CD4-positive, alpha-beta T cell treated with Interleukin-21 for 1 hour (primary cell): Measurements from ENCODE around the gene SLC12A1.

Source experiments
- DNase-seq: peaks from one replicate; pipeline ENCODE4 v3.0.0-alpha.2; 2020

SLC12A1 gene

DNA sequence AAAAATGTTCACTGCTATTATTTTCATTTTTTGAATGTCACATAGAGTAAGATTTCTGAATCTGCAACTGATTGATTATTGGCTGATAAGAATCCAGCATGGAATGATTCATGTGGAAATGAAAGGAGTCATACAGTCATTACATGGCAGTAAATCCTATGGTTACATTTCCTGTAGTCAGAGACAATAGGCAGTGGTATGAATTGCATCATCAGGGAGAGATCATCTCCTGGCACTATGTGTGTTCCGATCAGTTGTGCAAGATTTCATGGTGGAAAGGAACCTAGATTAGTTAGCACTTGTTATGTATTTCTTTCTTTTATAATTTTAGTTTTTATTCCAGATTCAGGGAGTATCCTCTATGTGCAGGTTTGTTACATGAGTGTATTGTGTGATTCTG is 38.8 kb downstream of the SLC12A1 start:
- DNase-seq: no peak

DNA sequence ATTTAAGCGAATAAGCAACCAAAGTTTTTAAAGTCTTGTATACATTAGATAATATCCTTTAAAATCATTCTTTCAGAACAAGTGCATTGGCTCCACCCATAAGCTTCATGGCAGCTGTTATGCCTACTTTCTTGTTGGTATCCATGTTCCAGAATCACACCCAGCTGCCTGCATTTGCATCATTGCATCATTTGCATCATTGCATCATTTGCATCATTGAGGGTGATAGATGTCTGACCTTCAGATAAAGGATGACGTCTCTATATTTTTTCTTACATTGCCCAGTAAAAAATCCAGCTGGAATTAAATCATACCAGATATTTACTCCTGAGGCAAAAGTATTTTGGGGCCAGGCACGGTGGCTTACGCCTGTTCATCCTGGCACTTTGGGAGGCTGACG is 42.3 kb downstream of the SLC12A1 start:
- DNase-seq: no peak

DNA sequence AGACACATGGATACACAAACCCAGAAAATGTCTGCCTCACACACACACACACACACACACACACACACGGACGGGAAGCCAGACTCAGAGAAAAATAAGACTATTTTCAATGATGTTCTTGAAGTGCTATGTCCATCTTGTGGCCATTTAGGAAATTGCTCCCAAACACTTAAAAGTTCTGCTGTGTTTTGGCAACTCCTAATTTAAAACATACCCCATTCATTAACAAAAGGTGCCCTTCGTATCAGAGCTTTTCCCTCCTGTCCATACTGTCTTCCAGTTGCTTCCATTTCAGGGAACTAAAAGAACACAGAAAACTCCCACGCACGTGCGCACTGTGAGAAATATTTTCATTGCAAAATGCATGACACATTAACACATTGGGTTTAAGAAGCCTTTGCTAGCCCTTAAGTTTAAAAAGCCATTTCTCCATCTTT is 44.6 kb downstream of the SLC12A1 start:
- peak; percentile 27 for DNase-seq

DNA sequence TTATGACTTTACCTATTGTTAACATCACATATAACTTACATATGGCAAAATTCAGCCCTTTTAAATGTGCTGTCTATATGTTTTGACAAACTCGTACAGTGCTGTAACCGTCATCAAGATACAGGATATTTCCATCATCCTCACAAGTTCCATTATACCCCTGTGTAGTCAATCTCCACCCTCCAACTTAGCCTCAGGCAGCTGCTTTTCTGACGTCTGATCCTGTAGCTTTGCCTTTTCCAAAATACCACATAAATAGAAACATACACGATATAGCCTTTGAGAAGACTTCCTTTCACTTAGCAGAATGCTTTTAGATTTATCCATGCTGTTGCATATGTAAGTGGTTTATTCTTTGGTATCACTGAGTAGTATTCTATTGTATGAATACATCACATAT is 47.1 kb downstream of the SLC12A1 start:
- no peak for DNase-seq

DNA sequence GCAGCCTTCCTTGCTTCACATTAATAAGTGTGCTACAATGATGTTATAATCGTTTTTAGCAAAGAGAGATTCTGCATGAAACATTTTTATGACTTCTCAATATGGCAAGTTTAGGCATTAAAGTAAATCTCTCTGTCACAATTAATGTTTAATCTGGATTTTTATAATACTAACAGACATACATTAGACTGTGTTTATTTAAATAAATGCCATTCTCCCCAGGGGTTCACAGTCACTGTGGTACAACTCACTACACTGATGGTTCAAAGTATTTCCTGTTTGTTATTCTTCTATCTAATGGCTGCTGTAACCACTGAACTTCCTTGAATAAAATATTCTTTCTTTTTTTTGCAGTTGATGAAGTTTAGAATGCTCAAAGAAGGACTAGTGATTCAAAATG is 59.0 kb downstream of the SLC12A1 start:
- no peak for DNase-seq

DNA sequence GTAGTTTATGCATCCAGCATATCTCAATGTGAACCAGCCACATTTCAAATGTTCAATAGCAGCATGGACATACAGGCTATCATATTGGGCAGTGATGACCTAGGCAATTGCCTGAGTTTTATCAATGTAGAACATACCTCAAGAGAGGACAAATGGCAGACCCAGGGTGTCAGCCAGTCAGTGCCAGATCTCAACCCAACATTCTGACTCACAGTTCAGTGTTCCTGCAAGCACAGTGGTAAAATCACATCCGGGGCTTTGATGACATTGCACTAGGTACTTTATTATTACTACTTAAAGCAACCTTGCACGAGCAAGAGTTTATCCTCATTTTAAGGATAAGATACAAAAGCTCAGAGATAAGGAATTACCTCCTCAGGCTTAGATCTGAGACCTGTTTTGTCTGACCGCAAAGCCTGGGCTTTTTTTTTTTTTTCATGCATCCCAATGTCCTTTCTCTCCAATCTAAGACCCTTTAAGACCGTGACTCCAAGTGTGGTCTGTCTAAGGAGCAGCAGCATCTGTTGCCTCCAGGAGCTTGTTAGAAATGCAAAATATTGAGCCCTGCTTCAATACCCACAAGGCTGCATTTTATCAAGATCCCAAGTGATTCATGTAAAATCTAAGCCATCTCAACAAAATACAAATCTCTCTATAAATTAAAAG is 60.1 kb downstream of the SLC12A1 start:
- DNase-seq: no peak

DNA sequence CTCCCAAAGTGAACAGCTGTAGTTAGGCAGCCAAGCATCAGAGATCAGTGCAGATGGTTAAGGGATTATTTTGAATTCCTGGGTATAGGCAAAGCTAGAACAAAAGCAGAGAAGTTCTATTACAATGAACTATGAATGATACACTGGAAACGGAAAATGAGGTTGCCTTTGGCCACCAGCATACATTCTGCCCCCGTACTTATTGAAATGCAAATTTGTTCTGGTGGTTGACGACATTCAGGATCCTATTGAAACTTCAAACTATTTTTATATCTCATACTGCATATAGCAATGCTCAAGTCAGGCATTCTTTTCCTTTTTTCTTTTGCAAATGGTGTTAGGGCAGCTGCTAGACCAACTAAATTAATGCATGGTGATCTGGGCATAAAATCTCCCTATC is 61.7 kb downstream of the SLC12A1 start:
- DNase-seq: no peak

DNA sequence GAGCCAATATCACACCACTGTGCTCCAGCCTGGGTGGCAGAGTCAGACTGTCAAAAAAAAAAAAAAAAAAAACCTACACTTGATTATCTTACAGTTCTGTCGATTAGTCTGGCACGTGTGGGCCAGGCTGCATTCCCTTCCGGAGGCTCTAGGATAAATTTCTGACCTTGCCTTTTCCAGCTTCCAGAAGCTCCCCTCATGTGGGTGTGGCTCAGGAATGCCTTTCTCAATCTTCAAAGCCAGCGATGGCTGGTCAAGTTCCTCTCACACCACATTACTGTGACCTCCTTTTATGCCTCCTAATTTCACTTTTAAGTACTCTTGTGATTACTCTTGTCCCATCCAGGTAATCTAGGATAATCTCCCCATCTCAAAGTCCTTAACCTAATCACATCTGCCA is 66.9 kb downstream of the SLC12A1 start:
- DNase-seq: no peak

DNA sequence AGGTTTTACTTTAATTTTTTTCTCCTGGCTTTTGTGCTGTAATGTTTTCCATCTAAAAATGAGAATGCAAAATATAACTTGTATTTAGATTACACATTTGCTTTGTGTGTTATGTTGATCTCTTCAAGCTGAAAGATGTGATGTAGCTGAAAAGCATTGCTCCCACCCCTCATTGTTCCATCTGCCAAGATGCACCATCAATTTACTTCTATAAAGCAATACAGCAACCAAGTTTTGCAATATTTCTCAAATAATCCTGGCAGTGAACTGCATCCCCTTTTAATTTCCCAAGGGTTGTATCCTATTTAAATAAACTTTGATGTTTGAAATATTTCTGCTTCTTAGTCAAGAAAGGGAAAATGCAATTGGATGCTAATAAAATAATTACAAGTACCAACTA is 72.6 kb downstream of the SLC12A1 start:
- DNase-seq: no peak

DNA sequence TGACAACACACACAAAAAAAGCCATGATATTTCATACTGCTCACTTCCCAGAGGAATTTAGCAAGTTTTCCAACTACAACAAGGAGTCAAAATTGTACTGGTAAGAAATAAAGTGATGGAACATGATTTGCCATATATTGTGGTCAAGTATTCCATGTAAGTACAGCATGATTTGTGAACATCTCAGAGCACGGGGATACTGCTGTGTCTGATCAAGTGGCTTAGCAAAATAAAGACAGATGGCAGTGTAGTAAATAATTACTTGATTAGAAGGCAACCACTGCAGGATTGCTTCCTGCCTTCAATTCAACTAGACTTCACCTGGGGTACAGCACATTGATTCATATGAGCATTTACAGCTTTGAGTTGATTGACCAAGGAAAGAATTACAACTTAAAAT is 73.5 kb downstream of the SLC12A1 start:
- no peak for DNase-seq

DNA sequence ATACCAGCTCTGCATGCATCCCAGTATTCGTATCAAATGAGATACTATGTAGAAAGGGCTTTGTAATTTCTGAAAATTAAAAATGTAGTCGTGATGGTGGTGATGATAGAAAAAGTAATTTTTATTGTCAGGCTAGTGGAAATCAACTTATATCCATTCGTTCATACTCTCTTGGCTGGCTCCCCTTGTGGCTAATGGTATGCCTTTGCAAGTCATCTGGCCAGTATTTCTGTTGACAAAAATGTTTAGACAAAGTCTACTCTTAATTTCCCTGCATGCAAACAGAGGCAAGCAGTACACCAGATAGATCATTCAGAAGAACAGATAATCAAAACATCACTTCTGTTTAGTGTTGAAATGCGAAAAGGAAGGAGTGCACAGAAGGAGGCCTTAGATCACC is 75.6 kb downstream of the SLC12A1 start:
- DNase-seq: no peak

DNA sequence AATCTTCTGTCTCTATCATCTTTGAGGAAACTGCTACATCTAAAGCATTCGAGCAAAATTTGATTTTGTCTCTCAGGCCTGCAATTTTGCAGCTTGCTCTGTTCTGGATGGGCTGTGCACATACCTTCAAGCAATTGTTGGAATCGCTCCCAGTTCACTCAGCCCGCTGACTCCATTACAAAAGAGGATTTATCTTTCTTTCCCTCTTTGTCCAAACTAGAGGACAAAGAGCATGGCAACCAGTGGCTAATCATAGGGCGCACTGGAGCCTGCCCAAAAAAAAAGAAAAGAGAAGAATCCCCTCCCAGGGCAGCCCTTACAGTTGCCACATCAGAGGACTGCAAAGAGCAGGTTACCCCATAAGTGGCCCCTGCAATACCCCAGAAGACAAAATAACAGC is 76.1 kb downstream of the SLC12A1 start:
- no peak for DNase-seq

DNA sequence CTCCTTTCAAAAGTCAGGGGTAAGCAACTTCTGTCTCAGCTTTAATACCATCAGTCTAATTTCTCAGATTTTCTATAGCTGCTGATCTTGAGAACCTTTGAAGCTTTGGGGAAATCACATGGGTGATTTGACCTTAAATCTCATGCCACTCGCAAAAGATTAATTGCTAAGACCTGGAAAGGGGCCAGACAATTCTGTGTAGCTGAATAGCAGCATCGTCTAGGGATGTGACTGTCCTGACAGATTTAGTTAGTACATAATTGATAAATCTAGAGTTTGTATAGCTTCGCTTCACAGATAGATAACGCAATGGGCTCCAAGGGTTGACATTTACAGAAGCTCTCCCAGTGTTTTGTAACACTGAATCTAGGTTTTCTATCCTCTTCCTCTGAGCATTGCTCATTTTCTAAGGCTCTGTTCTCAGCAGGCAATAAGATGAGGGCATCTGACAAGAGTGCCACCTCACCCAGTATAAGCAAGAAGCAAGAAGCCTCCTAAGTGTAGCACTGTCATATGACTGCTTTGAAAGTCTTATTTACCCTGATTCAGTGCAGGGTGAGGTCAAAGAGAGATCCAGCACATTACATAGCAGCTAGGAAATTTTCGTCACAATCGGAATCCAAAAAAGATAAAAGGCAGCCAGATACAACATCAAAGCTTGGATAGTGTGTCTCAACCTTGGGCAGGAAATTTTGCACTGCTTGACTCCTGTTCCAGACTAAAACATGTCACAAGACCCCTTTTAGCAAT is 77.5 kb downstream of the SLC12A1 start:
- no peak for DNase-seq

DNA sequence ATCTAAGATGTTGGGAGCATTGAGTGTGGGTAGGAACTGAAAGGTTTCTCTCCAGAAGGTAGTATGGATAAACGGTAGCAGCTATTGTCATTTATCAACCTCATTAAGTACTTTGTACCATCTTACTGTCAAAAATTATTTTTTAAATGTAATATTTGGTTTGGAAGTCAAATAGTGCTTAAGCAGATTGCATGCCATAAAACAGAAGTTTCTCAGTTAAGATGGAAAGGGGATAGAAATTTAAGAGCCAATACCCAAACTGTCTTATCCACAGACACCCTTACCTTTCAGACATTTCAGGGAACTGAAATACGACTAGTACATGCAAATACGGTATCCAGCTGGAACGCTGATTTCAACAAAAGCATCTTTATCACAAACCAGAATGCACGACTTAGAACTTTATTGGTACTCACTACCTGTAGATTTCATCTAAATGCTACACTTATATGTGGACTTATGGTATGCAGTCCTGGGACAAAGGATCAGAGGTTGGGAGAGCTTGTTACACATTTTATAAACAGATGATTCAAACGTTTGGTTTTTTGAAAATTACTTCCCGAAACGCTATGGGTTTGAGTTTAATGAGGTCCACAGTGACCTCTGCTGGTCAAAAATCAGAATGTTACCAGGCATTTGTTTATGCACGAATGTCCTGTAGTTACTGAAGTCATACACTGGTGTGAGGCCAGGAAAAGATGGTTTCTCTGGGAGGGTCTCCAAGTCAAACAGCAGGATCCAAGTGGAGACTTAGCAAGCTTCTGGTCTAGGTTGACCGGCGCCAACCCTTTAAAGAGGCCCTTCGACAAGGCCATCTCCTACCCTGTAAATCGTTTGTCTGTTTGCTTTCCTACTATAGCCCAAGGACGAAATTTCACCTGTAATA is 79.5 kb downstream of the SLC12A1 start:
- peak; percentile 52 for DNase-seq

DNA sequence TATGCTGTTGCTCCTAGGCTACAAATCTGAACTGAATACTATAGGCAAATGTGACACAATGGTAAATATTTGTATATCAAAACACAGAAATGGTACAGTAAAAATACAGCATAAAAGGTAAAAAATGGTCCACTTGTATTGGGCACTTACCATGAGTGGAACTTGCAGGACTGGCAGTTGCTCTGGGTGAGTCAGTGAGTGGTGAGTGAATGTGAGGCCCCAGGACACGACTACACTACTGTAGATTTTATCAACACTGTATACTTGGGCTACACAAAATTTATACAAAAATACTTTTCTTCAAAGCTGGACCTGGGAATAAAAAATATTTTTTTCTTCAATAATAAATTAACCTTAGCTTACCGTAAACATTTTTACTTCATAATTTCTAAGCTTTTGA is 83.5 kb downstream of the SLC12A1 start:
- DNase-seq: no peak

DNA sequence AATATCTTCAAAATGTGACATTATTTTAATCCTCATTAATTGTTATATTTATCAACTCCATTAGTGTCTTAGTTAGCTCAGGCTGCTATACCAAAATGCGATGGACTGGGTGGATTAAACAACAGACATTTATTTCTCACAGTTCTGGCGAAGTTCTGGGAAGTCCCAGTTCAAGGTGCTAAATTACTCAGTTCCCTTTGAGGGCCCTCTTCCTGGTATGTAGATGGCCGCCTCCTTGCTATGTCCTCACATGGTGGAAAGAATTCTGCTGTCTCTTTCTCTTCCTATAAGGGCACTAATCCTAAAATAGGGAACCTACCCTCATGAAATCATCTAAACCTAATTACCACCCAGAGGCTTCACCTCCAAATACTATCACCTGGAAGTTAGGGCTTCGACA is 86.4 kb downstream of the SLC12A1 start:
- DNase-seq: no peak

DNA sequence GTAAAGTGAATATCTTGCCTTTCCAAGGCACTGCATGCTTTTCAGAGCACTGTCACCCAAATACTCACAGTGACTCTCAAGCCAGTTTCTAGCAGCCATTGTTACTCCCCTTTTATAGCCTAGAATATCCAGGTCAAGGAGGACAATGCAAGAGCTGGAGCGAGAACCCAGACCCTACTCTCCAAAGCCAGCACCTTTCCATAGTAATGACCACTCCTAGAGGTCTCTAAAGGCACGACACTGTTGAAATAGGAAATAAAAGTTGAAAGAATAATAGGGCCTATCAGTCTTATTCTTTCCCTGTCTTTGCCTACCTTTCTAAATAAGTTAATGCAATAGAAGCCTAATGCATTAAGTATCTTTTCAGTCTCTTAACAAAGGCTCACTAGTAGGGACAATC is 91.6 kb downstream of the SLC12A1 start:
- no peak for DNase-seq

DNA sequence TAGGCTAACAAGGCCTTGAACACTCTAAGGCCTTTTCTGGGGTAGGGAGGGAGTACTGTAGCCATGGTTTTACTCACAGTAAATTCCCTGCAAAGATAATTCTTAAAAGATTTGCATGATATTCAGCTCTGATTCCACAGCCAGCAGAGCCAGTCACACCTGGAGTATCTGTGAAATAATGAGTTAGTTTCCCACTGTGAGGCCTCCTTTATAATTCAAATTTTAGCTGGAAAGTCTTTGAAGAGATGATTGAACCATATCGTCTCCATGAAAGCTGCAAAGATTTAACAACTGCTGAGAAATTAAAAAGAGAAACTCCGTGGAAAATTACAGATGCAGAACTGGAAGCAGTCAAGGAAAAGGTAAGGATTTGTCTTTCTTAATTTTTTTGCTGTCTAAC is 92.8 kb downstream of the SLC12A1 start:
- DNase-seq: no peak

DNA sequence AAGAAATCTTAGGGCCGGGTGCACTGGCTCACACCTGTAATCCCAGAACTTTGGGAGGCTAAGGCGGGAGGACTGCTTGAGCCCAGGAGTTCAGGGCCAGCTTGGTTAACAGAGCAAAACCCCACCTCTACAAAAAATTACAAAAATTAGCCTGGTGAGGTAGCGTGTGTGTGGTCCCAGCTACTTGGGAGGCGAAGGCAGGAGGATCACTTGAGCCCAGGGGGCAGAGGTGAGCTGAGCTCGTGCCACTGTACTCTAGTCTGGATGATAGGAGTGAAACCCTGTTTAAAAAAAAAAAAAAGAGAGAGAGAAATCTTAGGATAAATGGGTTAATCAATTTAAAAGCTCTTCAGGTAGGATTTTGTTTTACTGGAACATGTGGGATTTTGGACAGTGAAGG is 93.9 kb downstream of the SLC12A1 start:
- DNase-seq: no peak

DNA sequence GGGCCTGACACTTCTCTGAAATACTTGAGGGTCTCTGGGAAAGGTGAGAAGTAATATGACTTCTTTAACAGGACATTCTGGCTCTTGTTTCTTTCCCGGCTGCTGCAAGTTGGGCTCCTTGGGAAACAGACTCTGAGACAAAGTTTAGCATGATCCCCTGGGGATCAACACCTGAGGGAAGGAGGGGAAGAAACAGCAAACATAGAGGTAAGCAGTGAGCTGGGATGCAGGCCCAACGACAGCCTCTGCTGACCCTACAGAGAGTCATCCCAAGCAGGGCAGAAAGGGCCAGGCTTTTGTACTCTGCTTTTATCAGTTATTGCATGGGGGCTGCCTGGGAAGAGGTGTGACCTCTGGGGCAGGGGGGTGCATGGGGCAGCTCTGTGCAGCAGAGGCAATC is 98.3 kb downstream of the SLC12A1 start:
- no peak for DNase-seq

DNA sequence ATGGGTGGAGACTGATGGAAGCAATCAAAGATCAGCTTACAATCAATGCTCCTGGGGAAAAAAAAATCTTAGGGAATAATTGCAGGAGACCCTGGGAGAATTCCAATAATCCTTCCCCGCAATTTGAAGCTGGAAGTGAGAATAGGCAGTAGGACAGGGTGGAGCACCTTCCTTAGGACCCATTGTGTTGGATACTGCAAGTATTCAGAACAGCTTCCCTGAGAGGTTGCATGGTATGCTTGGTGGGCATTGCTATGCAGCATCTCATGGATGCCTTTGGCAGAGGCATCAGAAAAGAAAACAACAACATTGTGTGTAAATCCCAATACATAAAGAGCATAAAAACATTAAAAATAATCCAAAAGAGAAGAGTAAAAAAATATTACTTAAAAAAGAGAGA is 100.5 kb downstream of the SLC12A1 start:
- no peak for DNase-seq

DNA sequence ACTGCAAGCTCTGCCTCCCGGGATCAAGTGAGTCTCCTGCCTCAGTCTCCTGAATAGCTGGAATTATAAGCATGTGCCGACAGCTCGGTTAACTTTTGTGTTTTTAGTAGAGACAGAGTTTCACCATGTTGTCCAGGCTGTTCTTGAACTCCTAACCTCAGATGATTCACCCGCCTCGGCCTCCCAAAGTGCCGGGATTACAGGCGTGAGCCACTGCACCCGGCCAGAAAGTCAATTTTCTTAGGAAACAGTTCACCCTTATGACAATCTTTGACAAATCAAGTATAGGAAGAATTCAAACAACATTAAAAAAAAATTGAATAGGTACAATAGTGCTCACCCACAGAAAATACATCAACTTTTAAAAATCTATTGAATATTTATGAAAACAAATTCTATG is 101.5 kb downstream of the SLC12A1 start:
- no peak for DNase-seq

DNA sequence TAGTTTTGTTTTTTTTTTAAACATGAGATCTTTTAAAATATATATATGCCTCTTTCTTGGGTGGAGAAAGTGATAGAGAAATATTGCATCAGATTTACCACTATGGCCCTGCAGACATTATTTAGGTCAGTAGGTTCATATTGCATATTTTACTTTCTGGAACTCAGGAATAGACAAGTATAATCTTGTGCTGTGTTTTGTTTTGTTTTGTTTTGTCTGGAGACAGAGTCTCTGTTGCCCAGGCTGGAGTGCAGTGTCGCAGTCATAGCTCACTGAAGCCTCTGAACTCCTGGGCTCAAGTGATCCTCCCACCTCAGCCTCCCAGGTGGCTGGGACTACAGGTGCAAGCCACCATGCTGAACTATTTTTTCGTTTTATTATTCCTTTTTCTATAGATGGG is 103.6 kb downstream of the SLC12A1 start:
- DNase-seq: no peak

DNA sequence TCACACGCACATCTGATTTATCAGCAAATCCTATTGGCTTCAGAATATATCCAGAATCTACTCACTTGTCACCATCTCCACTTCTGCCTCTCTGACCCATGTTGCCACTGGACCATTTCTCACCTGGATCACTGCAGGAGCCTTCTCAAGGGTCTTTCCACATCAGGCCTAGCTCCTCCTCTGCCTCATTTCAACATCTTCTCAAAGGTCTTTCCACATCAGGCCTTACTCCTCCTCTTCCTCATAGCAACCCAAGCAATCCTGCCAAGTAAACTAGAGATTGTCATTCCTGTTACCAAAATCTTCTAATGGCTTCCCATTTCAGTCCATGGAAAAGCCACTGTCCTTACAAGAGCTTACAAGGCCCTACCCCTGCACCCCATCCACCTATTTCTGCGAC is 107.1 kb downstream of the SLC12A1 start:
- no peak for DNase-seq
